Karpas-422 (cell line): ENCODE data around the gene CAVIN1. TPM values are rescaled to one million over a fixed set of nuclear protein-coding genes. Genes with fewer than 3 reads are reported as not detected.
A peak's percentile ranks its signal among the peaks of the same experiment; 100 is the strongest.
"Not testable (repeated sequence)": the region's sequence is repeated elsewhere in the genome, so short reads cannot be mapped to it uniquely, and the experiment has no call there.

ENCODE experiments used
- DNase-seq: peaks from one replicate; pipeline ENCODE4 v3.0.0-alpha.2; 2015
- H2AFZ ChIP-seq: fragments of 200-600 bp; sonication (generic); 2 replicates; pipeline ENCODE4 v1.6.1; 2014; ENCODE audit warnings: antibody characterized with exemption, low read length, mixed read lengths
- H3K27ac ChIP-seq: fragments of 200-600 bp; sonication (generic); 2 replicates; pipeline ENCODE4 v1.5.1; 2014; ENCODE audit warnings: mild to moderate bottlenecking, low read length, moderate library complexity
- H3K27me3 ChIP-seq: fragments of 200-600 bp; sonication (generic); 2 replicates; pipeline ENCODE4 v1.6.1; 2014; ENCODE audit warnings: low read length, mixed read lengths
- H3K36me3 ChIP-seq: fragments of 200-600 bp; sonication (generic); 2 replicates; pipeline ENCODE4 v1.6.1; 2014; ENCODE audit warnings: low read length, mixed read lengths; ENCODE audit not compliant: insufficient read depth
- H3K4me1 ChIP-seq: fragments of 200-600 bp; sonication (generic); 2 replicates; pipeline ENCODE4 v1.6.1; 2014; ENCODE audit warnings: mild to moderate bottlenecking, low read length, mixed read lengths
- H3K4me2 ChIP-seq: fragments of 200-600 bp; sonication (generic); 2 replicates; pipeline ENCODE4 v1.6.1; 2014; ENCODE audit warnings: low read length, low read depth, mild to moderate bottlenecking; ENCODE audit not compliant: poor library complexity, severe bottlenecking
- H3K4me3 ChIP-seq: fragments of 200-600 bp; sonication (generic); 2 replicates; pipeline ENCODE4 v1.5.1; 2014; ENCODE audit warnings: mild to moderate bottlenecking, antibody characterized with exemption, low read length, mixed read lengths
- H3K79me2 ChIP-seq: fragments of 200-600 bp; sonication (generic); 2 replicates; pipeline ENCODE4 v1.6.1; 2014; ENCODE audit warnings: mild to moderate bottlenecking, low read length, mixed read lengths
- H3K9ac ChIP-seq: fragments of 200-600 bp; sonication (generic); 2 replicates; pipeline ENCODE4 v1.6.0; 2014; ENCODE audit warnings: low read length
- H3K9me2 ChIP-seq: fragments of 200-600 bp; sonication (generic), shearing (Covaris generic); replicated peaks from 2 replicates; pipeline ENCODE4 v1.6.0; 2014; ENCODE audit warnings: mild to moderate bottlenecking, low read length, moderate library complexity; ENCODE audit not compliant: insufficient read depth
- H3K9me3 ChIP-seq: fragments of 300-700, 200-600 bp; sonication (generic); 2 replicates; pipeline ENCODE4 v1.6.1; 2014; ENCODE audit warnings: low read length, mixed read lengths
- H4K20me1 ChIP-seq: fragments of 200-600 bp; sonication (generic); 2 replicates; pipeline ENCODE4 v1.6.1; 2014; ENCODE audit warnings: mild to moderate bottlenecking, antibody characterized with exemption, low read length, low read depth; ENCODE audit not compliant: insufficient read depth
- total RNA-seq: library from RNA; depleted of rRNA; stranded (reverse); fragments of >200 nt; shearing (Covaris generic); gene quantifications from 2 replicates; pipeline ENCODE4 v1.2.3, GENCODE V29; 2014; ENCODE audit warnings: low replicate concordance

CAVIN1 gene
- total RNA-seq, 1 experiment from 2014 or later: not detected

DNA sequence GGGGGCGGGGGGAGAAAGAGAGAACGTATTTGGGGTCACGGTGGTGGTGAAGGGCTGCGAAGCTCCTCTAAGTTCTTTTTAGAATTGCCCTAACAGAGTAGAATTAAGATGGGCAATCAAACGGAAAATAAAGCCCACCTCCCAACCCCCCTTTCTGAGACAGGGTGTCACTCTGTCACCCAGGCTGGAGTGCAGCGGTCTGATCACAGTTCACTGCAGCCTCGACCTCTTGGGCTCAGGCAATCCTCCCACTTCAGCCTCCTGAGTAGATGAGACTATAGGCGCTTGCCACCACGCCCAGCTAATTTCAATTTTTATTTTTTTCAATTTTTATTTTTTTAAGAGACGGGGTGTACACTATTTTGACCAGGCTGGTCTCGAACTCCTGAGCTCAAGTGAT lies 710 bp upstream of the CAVIN1 start:
- H3K36me3 ChIP-seq: no peaks in the 10 kb centered on the region
- no peaks in the 10 kb centered on the region for H3K4me1 ChIP-seq
- no peak overlapping the region for H3K4me2 ChIP-seq
- H3K9me3 ChIP-seq: no peaks in the 10 kb centered on the region
- no peak for DNase-seq
- no peaks in the 10 kb centered on the region for H3K27me3 ChIP-seq
- no peak overlapping the region for H3K27ac ChIP-seq
- no peak overlapping the region for H3K9ac ChIP-seq
- H3K79me2 ChIP-seq: no peaks in the 10 kb centered on the region
- no peak overlapping the region for H2AFZ ChIP-seq
- H3K9me2 ChIP-seq: no peaks in the 10 kb centered on the region
- no peaks in the 10 kb centered on the region for H4K20me1 ChIP-seq
- H3K4me3 ChIP-seq: no peak overlapping the region

DNA sequence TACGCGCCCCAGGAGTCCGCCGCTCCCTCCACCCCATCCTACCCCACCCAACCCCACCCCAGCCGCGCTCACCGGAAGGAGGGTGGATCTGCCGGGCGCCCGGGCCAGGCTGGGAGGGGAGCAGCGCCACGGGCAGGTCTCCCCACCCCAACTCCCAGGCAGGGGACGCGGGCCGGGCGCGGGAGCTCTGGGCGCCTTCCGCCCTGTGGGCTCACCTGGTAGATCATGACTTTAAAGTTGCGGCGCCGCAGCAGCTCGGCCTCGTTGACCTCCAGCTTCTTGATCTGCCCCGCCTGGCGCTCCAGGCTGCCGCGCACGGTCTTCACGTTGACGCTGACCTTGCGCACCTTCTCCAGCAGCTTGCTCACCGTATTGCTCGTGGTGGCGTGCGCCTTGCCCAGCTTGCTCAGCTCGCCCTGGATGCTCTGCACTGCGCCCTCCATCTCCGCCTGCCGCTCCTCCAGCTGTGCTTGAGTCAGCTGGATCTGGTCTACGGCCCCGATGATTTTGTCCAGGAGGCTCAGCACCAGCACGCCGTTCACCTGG lies 571 bp downstream of the CAVIN1 start:
- no peak overlapping the region for H2AFZ ChIP-seq
- no peaks in the 10 kb centered on the region for H3K9me2 ChIP-seq
- H3K27ac ChIP-seq: no peak overlapping the region
- H3K9me3 ChIP-seq: no peaks in the 10 kb centered on the region
- H3K79me2 ChIP-seq: no peaks in the 10 kb centered on the region
- H4K20me1 ChIP-seq: no peaks in the 10 kb centered on the region
- no peaks in the 10 kb centered on the region for H3K4me1 ChIP-seq
- DNase-seq: no peak
- no peak overlapping the region for H3K9ac ChIP-seq
- no peak overlapping the region for H3K4me2 ChIP-seq
- no peaks in the 10 kb centered on the region for H3K27me3 ChIP-seq
- no peak overlapping the region for H3K4me3 ChIP-seq
- H3K36me3 ChIP-seq: no peaks in the 10 kb centered on the region

DNA sequence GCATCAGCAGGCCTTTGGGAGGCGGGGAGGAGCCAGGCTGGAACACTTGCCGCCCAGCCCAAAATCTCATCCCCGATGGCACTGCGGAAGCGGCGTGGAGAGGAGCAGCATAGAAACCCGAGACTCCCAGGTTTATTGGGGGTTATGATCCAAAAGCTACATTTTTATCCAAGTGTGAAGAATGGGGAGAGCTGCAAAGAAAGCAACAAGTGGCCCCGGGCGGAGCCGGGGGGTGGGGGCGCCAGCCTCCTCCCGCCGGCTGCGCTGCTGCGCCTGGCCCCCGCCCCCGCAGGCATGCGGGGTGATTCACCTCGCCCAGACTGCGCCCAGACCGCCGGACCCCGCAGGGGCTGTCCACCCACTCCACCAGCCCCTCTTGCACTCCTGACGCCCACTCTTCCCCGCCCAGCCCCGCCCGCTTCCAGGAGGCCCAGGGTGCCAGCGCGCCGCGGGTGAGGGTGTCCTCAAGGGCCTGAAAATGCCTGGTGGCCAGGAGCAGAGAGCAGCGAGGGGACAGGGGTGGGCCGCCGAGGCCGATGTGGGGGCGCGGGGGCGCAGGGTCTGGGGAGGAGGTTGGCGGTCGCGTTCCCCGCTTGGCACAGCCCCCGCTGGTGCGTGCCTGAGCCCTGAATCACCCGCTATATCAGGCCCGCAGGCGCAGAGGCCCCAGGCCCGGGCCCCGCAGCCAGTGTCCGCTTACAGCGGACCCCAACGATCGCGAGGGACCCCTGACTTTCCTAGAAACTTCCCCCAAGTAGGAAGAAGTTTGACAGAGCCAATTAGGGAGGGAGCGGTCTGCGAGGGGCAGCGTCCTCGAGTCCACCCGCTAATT lies 1.3 kb downstream of the CAVIN1 start:
- Histone ChIP-seq H3K4me1 (no peaks in the 10 kb centered on the region), H3K4me2 (no peak overlapping the region), H3K27ac (no peak overlapping the region), H3K79me2 (no peaks in the 10 kb centered on the region), H3K9me3 (no peaks in the 10 kb centered on the region), H3K27me3 (no peaks in the 10 kb centered on the region), H3K9me2 (no peaks in the 10 kb centered on the region), H4K20me1 (no peaks in the 10 kb centered on the region), H3K36me3 (no peaks in the 10 kb centered on the region), H3K9ac (no peak overlapping the region), H3K4me3 (no peak overlapping the region), H2AFZ (no peak overlapping the region)
- DNase-seq: no peak

DNA sequence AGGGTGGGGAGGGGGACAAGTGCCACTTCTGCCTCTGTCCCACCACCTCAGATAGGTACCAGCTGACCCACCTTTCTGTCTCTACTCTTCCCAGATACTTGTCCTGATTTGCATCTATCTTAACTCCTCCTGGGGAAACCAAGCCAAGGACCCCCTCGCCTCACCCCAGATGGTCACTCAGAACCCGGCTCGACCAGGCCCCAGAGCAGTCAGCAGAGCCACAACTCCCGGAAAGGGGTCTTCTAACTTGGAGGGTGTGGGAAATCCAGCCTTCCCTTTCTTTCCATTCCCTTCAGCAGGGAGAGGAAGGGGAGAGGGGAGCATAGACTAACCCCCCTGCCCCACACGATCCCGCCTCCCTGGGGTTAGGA lies 1.9 kb downstream of the CAVIN1 start:
- H3K9ac ChIP-seq: no peak overlapping the region
- H3K79me2 ChIP-seq: no peaks in the 10 kb centered on the region
- H3K4me1 ChIP-seq: no peaks in the 10 kb centered on the region
- no peaks in the 10 kb centered on the region for H3K9me3 ChIP-seq
- DNase-seq: no peak
- H3K36me3 ChIP-seq: no peaks in the 10 kb centered on the region
- H3K4me2 ChIP-seq: no peak overlapping the region
- H2AFZ ChIP-seq: no peak overlapping the region
- no peaks in the 10 kb centered on the region for H3K9me2 ChIP-seq
- no peak overlapping the region for H3K27ac ChIP-seq
- no peaks in the 10 kb centered on the region for H4K20me1 ChIP-seq
- H3K27me3 ChIP-seq: no peaks in the 10 kb centered on the region
- H3K4me3 ChIP-seq: no peak overlapping the region

DNA sequence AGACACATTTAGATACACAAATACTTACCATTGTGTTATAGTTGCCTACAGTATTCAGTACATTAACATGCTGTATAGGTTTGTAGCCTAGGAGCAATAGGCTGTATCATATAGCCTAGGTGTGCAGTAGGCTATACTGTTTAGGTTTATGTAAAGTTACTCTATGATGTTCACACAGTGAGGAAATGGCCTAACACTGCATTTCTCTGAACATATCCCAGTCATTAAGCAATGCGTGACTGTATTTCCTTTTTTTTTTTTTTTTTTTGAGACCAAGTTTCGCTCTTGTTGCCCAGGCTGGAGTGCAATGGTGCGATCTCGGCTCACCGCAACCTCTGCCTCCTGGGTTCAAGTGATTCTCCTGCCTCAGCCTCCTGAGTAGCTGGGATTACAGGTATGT lies 5.1 kb downstream of the CAVIN1 start:
- H4K20me1 ChIP-seq, H2AFZ ChIP-seq, DNase-seq, H3K9ac ChIP-seq, H3K9me3 ChIP-seq, H3K79me2 ChIP-seq, H3K4me2 ChIP-seq, H3K4me1 ChIP-seq, H3K9me2 ChIP-seq, H3K27me3 ChIP-seq, H3K4me3 ChIP-seq, H3K36me3 ChIP-seq, H3K27ac ChIP-seq: not testable (repeated sequence)

DNA sequence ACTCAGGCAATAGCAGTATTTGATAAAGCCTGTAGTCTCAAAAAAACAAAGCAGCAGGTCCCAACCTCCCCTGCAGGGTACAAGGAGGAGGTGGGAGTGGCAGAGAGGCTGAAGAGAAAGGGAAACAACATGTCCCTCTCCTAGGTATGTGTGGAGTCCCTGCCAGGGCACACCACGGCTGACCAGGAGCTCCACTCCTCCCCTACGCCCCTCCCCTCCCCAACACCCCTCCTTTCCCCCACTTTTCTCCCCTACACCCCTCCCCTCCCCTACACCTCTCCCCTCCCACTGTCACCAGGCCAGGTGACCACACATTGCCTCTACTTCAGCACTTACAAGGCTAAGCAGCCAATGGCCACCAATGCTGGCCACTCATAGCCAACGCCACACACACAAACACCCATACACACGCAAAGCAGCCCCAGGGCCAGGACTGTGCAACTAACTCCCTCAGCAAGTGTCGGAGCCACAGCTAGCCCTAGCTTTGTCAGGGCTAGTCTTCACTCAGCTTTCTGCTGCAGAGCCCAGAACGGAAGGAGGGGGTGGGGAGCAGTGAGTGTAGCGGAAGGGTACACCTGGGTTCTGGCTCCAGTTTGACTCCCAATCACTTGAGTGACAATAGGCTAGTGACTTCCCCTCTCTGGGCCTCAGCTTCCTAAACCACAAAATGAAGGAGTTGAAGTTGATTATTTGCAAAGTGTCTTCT lies 8.2 kb downstream of the CAVIN1 start:
- H3K36me3 ChIP-seq: no peaks in the 10 kb centered on the region
- peak; percentile 59 for DNase-seq
- H2AFZ ChIP-seq: peak overlapping the region; percentile 36; the same call in 1 of the 2 replicates
- H3K4me1 ChIP-seq: peaks cover 4% of the 10 kb centered on the region
- no peaks in the 10 kb centered on the region for H4K20me1 ChIP-seq
- no peak overlapping the region for H3K4me3 ChIP-seq
- H3K79me2 ChIP-seq: no peaks in the 10 kb centered on the region
- H3K9me2 ChIP-seq: no peaks in the 10 kb centered on the region
- H3K4me2 ChIP-seq: no peak overlapping the region
- no peaks in the 10 kb centered on the region for H3K9me3 ChIP-seq
- H3K27ac ChIP-seq: no peak overlapping the region
- no peaks in the 10 kb centered on the region for H3K27me3 ChIP-seq
- no peak overlapping the region for H3K9ac ChIP-seq

DNA sequence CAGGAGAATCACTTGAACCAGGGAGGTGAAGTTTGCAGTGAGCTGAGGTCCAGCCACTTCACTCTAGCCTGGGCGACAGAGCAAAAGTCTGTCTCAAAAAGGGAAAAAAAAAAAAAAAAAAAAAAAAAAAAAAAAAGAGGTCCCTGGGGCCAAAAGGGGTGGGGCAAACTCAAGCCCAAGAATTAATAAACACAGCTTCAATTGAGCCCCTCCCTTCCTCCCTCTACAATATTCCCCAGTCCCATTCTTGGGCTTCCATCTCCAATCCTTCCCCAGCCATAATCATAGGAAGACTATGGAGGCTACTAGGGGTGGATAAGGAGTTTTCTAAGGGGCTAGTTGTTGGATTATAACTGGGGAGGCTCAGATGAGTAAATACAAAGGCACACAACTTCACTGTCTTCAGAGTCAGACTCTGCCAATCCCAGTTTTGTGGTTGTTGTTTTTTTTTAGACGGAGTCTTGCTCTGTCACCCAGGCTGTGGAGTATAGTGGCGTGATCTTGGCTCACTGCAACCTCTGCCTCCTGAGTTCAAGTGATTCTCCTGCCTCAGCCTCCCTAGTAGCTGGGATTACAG lies 9.5 kb downstream of the CAVIN1 start:
- H3K27ac ChIP-seq: no peak overlapping the region
- H3K4me3 ChIP-seq: no peak overlapping the region
- H3K9me2 ChIP-seq: no peaks in the 10 kb centered on the region
- no peak for DNase-seq
- no peaks in the 10 kb centered on the region for H3K79me2 ChIP-seq
- peaks cover 4% of the 10 kb centered on the region for H3K4me1 ChIP-seq
- H3K9me3 ChIP-seq: no peaks in the 10 kb centered on the region
- no peak overlapping the region for H3K9ac ChIP-seq
- no peak overlapping the region for H2AFZ ChIP-seq
- H3K36me3 ChIP-seq: no peaks in the 10 kb centered on the region
- no peak overlapping the region for H3K4me2 ChIP-seq
- H4K20me1 ChIP-seq: no peaks in the 10 kb centered on the region
- H3K27me3 ChIP-seq: no peaks in the 10 kb centered on the region
